ENCODE data around the gene CCN5. TPM values are rescaled to one million over a fixed set of nuclear protein-coding genes. Genes with fewer than 3 reads are reported as not detected.

Gene CCN5
- total and polyA plus RNA-seq, 2 of the 8 experiments (the other 6 are each of a cell fraction or from before 2014, with no cell fraction given) = not detected

- no peak overlapping the region for H2AFZ ChIP-seq (ENCODE audit: low read length)
- no peak overlapping the region for H2BK5ac ChIP-seq (ENCODE audit: low read depth, low read length)
- 89% methylated on average over 5 of the region's 5 CpGs; no CpG with 5 or more reads in 1 of the 2 experiments for WGBS, 2 experiments (ENCODE audit: extremely low coverage in 1 of 2, insufficient coverage in 1 of 2, insufficient read length in 1 of 2, insufficient replicate concordance in 2 of 2, low coverage in 1 of 2, low lambda C conversion rate in 2 of 2, missing lambda C conversion rate in 1 of 2)
- FAIRE-seq = no peak
- no peaks in the 10 kb centered on the region for H3K27me3 ChIP-seq (replicated peaks in 1 of 4; ENCODE audit: control insufficient read depth in 3 of 4, extremely low read depth in 1 of 4, insufficient read depth in 3 of 4, low read length in 3 of 4)
- no peak overlapping the region for H2BK12ac ChIP-seq (ENCODE audit: low read depth, low read length)
- CTCF ChIA-PET (ENCODE audit: partially characterized antibody) = interaction anchor here (1.0 to 8.6 kb wide), 3 partner anchors 16 to 22 kb away, joined by 3 to 180 read pairs (median 72); partner anchors contain the start of gene CCN5
- no peak overlapping the region for H4K8ac ChIP-seq (ENCODE audit: extremely low read depth, insufficient read depth, low read length)
- no peak overlapping the region for H4K91ac ChIP-seq (replicated peaks; ENCODE audit: insufficient read length, low read length)
- no peaks in the 10 kb centered on the region for H4K20me1 ChIP-seq (replicated peaks in 1 of 2; ENCODE audit: control insufficient read depth in 1 of 2, insufficient read depth in 2 of 2, low read length in 2 of 2)
- H3K79me1 ChIP-seq (ENCODE audit: low read depth, low read length) = no peaks in the 10 kb centered on the region
- no peaks in the 10 kb centered on the region; the same call in 1 of the 2 replicates for H3K23me2 ChIP-seq (ENCODE audit: low read depth, low read length)
- no peak overlapping the region for H3K4ac ChIP-seq (replicated peaks; ENCODE audit: insufficient read length, low read depth, low read length)
- no peaks in the 10 kb centered on the region for H3K36me3 ChIP-seq (ENCODE audit: control insufficient read depth in 2 of 4, insufficient read depth in 4 of 4, low read length in 3 of 4)
- H3K4me3 ChIP-seq (ENCODE audit: extremely low read depth in 1 of 4, insufficient read depth in 2 of 4, low read depth in 3 of 4, low read length in 4 of 4) = no peak overlapping the region
- no peaks in the 10 kb centered on the region; a peak in 3 of 7 replicates for H3K4me1 ChIP-seq (replicated peaks in 1 of 4; ENCODE audit: control insufficient read depth in 3 of 4, insufficient read depth in 4 of 4, low read length in 3 of 4)
- no peak overlapping the region for H2AK5ac ChIP-seq (ENCODE audit: low read depth, low read length)
- H3K9ac ChIP-seq (replicated peaks in 1 of 4; ENCODE audit: extremely low read depth in 1 of 4, low read depth in 3 of 4, low read length in 3 of 4) = no peak overlapping the region
- H3K27ac ChIP-seq (ENCODE audit: low read depth, low read length) = no peak overlapping the region
- no peak overlapping the region for H2BK120ac ChIP-seq (replicated peaks; ENCODE audit: low read depth, low read length)
- no peak overlapping the region for H3K18ac ChIP-seq (ENCODE audit: extremely low read depth, low read length)
- H3K56ac ChIP-seq (replicated peaks; ENCODE audit: insufficient read length, low read depth, low read length) = no peak overlapping the region
- no peaks in the 10 kb centered on the region for H3K79me2 ChIP-seq (ENCODE audit: control insufficient read depth in 1 of 2, insufficient read depth in 2 of 2, low read length in 2 of 2)
- no peaks in the 10 kb centered on the region for H3K9me3 ChIP-seq (ENCODE audit: insufficient read depth in 2 of 2, low read depth in 1 of 2, low read length in 1 of 2)
- no peak overlapping the region for H4K5ac ChIP-seq (ENCODE audit: insufficient read length, low read depth, low read length)
- no peak overlapping the region for H2BK15ac ChIP-seq (ENCODE audit: low read length)
- TF ChIP-seq, protein P1, sequence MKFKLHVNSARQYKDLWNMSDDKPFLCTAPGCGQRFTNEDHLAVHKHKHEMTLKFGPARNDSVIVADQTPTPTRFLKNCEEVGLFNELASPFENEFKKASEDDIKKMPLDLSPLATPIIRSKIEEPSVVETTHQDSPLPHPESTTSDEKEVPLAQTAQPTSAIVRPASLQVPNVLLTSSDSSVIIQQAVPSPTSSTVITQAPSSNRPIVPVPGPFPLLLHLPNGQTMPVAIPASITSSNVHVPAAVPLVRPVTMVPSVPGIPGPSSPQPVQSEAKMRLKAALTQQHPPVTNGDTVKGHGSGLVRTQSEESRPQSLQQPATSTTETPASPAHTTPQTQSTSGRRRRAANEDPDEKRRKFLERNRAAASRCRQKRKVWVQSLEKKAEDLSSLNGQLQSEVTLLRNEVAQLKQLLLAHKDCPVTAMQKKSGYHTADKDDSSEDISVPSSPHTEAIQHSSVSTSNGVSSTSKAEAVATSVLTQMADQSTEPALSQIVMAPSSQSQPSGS (IDR thresholded peaks at IDR 0.05; ENCODE audit: low read length) = no peak
- TF ChIP-seq NANOG (IDR thresholded peaks at IDR 0.05; ENCODE audit: insufficient read depth, low read depth, low read length, poor library complexity, severe bottlenecking) = no peak
- no peak for TF ChIP-seq KDM1A (IDR thresholded peaks at IDR 0.05; ENCODE audit: borderline replicate concordance, low read length)
- no peak for TF ChIP-seq YY1 (IDR thresholded peaks at IDR 0.05; ENCODE audit: low read depth, low read length)
- TF ChIP-seq USF2 (IDR thresholded peaks at IDR 0.05; ENCODE audit: low read length) = no peak
- no peak for TF ChIP-seq HDAC6 (IDR thresholded peaks at IDR 0.05; ENCODE audit: low read depth, low read length)
- no peak for TF ChIP-seq CEBPB (IDR thresholded peaks at IDR 0.05; ENCODE audit: low read depth, low read length)
- TF ChIP-seq TAF1 (IDR thresholded peaks at IDR 0.05; ENCODE audit: low read depth, low read length) = no peak
- H2BK20ac ChIP-seq (ENCODE audit: low read length) = no peak overlapping the region
- no peak overlapping the region for H3K4me2 ChIP-seq (ENCODE audit: insufficient read depth in 1 of 2, low read depth in 2 of 2, low read length in 2 of 2)
- H3K14ac ChIP-seq (ENCODE audit: insufficient read length) = no peak overlapping the region
- DNase-seq (ENCODE audit: low read depth in 1 of 2, low spot score in 2 of 2) = no peak
- no peak overlapping the region for H3K23ac ChIP-seq (ENCODE audit: insufficient read length)
- POLR2A ChIA-PET (ENCODE audit: partially characterized antibody) = interaction anchor here (1.2 to 1.3 kb wide), 3 partner anchors 11 to 22 kb away, joined by 3 to 5 read pairs (median 4); no protein-coding TSS in a partner anchor
Observed at GRCh38 chr20:44707018-44707579, 8.1 kb upstream of the CCN5 start.

All from H1 (cell line).